Fibroblast of the aortic adventitia (primary cell): ENCODE data around the gene PLPP3. TPM values are rescaled to one million over a fixed set of nuclear protein-coding genes. Genes with fewer than 3 reads are reported as not detected.

Experiments
- DNase-seq: peaks from one replicate; pipeline ENCODE4 v3.0.0-alpha.2; 2010; ENCODE audit warnings: low read depth
- H3K4me3 ChIP-seq: 2 replicates; pipeline ENCODE4 v1.5.1; 2011; ENCODE audit warnings: low read depth, mild to moderate bottlenecking, control low read depth, low read length, moderate library complexity
- total RNA-seq: library from RNA; depleted of rRNA; stranded (reverse); fragments of >200 nt; gene quantifications from 2 replicates; pipeline ENCODE4 v1.2.3, GENCODE V29; 2012; ENCODE audit warnings: low replicate concordance
- TF ChIP-seq, protein P1 (sequence below): IDR thresholded peaks from 2 replicates; pipeline ENCODE4 v1.5.1; 2011; ENCODE audit warnings: mild to moderate bottlenecking, low read length, control low read depth, inconsistent platforms; ENCODE audit not compliant: insufficient read depth

PLPP3 gene
- total RNA-seq, 1 donor, result 270 TPM

DNA sequence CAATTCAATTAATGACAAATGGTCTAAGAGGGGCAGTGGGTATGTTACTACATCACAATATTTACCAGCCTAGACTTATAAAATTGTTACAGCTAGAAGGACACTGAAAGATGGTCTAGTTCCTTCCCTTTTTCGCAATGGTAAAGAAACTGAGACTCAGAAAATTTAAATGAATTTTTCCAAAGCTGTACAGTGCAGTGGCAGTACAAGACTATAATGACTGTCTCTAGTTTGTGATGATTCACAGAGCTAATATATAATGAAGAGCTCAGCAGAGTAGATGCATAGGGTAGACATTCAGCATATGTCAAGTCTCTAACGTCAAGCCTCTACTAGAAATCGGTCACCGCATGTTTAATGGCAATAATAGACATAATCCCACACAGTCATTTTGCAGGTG lies 4.6 kb downstream of the PLPP3 start:
- no peak for DNase-seq

DNA sequence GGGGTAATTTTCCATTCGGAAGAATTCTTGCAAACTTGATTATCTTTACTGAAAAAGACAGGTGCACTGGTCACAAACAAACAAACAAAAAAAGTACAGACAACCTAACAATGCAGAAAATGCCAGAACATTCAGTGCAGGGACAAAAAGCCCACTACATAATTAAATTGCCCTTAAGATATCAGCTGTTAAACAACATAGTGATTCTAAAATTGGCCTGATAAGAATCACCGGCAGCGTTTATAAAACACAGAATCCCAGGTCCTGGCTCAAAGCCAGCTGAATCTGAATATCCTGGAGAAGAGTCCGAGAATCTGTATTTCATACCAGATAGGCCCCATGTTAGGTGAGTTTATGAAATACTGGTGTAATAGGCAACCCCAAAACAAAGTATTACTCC lies 6.1 kb downstream of the PLPP3 start:
- DNase-seq, result peak; percentile 38
- TF ChIP-seq, protein P1, sequence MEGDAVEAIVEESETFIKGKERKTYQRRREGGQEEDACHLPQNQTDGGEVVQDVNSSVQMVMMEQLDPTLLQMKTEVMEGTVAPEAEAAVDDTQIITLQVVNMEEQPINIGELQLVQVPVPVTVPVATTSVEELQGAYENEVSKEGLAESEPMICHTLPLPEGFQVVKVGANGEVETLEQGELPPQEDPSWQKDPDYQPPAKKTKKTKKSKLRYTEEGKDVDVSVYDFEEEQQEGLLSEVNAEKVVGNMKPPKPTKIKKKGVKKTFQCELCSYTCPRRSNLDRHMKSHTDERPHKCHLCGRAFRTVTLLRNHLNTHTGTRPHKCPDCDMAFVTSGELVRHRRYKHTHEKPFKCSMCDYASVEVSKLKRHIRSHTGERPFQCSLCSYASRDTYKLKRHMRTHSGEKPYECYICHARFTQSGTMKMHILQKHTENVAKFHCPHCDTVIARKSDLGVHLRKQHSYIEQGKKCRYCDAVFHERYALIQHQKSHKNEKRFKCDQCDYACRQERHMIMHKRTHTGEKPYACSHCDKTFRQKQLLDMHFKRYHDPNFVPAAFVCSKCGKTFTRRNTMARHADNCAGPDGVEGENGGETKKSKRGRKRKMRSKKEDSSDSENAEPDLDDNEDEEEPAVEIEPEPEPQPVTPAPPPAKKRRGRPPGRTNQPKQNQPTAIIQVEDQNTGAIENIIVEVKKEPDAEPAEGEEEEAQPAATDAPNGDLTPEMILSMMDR, result no peak
- H3K4me3 ChIP-seq, result peak overlapping the region; percentile 45

More for the DNA sequence above, 4.6 kb downstream of the PLPP3 start:
- TF ChIP-seq, protein P1, result no peak
- peak overlapping the region; percentile 94 for H3K4me3 ChIP-seq

DNA sequence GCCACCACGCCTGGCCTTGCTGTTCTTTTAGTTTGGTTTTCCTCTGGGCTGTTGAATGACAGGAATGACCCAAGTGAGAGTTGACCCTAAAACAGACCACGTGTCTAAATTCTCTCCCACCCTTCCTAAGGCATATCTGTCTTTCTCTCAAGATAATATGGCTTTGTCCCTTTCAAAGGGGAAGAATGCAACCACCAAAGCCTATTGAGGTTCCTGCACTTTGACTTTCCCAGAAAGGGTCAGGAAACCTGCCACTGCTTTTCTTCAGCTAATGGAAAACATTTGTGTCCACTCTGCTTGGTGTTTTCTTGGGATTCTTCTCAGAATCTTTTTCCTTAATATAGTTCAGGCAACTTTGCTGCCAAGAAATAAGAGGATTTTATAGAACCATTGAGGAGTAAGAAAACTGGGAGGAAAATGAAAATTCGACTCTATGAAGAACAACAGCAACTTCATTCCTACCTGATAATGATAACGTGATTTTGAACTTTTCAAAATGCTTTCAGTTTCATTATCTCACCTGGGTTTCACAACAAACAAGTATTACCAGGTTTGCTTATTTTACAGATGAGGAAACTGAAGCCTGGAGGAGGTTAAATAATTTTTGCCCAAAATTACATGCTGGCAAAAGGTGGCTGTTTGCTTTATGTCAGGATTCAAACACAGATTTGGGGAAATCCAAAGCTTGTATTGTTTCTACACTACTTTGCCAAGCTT lies 6.9 kb downstream of the PLPP3 start:
- H3K4me3 ChIP-seq, result peak overlapping the region; percentile 45
- DNase-seq, result peak; percentile 16
- TF ChIP-seq, protein P1, result no peak

DNA sequence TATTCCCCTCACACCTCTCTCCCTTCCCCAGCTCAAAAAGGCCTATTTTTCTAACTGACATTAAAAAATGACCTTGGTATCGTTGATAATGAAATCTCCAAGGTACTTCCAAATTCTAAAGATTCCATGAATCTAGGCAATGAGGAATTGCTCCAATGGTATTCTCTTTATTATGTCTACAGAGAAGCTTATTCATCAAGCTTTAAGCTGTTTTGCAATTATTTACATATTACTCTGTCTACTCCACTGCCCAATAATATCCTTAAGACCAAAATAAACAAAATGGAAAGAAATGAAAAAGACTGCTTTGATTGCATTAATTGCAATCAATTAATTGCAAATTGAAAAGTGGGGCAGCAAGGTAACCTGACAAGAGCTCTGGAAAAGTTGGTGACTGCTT lies 7.9 kb downstream of the PLPP3 start:
- TF ChIP-seq, protein P1, result no peak
- H3K4me3 ChIP-seq, result no peak overlapping the region
- peak; percentile 2 for DNase-seq

DNA sequence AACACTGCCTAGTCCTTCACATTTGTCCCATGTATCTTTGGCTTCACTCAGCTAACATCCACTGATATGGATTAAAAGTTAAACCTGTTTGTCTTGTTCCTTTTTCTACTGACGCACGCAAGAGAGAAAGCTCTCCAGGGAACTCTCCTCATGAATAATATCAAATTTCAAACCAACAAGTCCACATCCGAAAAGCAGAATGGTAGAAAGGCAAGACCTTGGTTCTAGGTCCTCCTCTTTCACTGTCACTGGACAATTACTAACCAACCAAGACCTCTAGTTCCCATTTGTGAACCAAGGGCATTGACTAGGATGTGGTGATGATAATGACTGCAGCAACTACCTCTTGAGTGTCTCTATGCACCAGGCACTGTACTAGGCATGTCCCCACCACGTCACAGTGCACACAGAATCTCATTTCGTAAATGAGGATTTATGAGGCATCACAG lies 8.4 kb downstream of the PLPP3 start:
- TF ChIP-seq, protein P1, result no peak
- peak; percentile 17 for DNase-seq
- H3K4me3 ChIP-seq, result no peak overlapping the region

DNA sequence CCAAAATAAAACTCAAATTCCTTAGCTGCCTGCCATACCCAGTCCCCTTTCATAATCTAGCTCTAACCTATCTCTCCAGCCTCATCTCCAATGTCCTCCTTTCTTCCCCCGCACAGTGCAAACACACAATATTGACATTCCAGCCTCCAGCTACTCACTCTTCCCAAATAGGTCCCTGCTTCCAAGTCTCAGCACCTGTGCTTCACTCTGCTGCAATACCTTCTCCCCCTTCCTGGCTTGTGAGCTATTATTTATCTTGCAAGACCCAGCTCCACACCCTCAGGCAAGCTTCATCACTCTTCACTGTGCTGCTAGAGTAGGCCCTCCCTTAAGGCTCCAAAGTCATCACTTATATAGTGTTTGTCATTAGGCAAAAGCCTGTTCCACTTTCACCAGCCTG lies 9.7 kb downstream of the PLPP3 start:
- no peak overlapping the region for H3K4me3 ChIP-seq
- TF ChIP-seq, protein P1, result no peak
- DNase-seq, result peak; percentile 11
